ENCODE data around the gene TUBGCP5. TPM values are rescaled to one million over a fixed set of nuclear protein-coding genes. Genes with fewer than 3 reads are reported as not detected.

The TUBGCP5 gene
- 41.8 and 42.9 TPM in 2 replicates for total RNA-seq (2013; cell fraction: nucleolus; rRNA removed)
- total RNA-seq (2014; rRNA removed), result 20.6 and 22.0 TPM in 2 replicates
- total RNA-seq (2014; rRNA removed; fragmentation: Illumina TruSeq; extraction: Trizol), result 26.3 and 29.2 TPM in 2 replicates
- total RNA-seq (2021), result 13.5 and 17.2 TPM in 2 replicates
- polyA plus RNA-seq (2011; ENCODE audit: low read depth), result 5.9 TPM
- polyA plus RNA-seq (2011; rRNA removed), result 16.9 and 23.2 TPM in 2 replicates
- 8.8 and 9.8 TPM in 2 replicates for polyA plus RNA-seq (2011; cell fraction: cytosol; rRNA removed)
- polyA plus RNA-seq (2011; cell fraction: nucleus; rRNA removed), result 15.4 and 21.9 TPM in 2 replicates
- 6.6 and 8.5 TPM in 2 replicates for polyA plus RNA-seq (2012)
- 23.7 and 27.4 TPM in 2 replicates for polyA plus RNA-seq (2014; fragmentation: Illumina TruSeq; extraction: Trizol)
- 1 to 10 TPM; 6.4 to 7.6 TPM for polyA plus RNA-seq (2014; fragmentation: Nextera tagmentation; extraction: Ambion mirVana)
- 18.6 and 21.0 TPM in 2 replicates for polyA plus RNA-seq (2014; rRNA removed)
- 10 to 100 TPM; 20.1 to 20.2 TPM for polyA plus RNA-seq (2016; fragmentation: Nextera tagmentation; extraction: Ambion mirVana)
- polyA minus RNA-seq (2011; rRNA and poly(A)+ RNA removed), result 13.3 and 14.7 TPM in 2 replicates
- 3.5 and 6.7 TPM in 2 replicates for polyA minus RNA-seq (2011; cell fraction: cytosol; rRNA and poly(A)+ RNA removed)
- 9.9 and 16.6 TPM in 2 replicates for polyA minus RNA-seq (2011; cell fraction: nucleus; rRNA and poly(A)+ RNA removed)
- Bru-seq, nascent RNA, result percentile 69 among the genes with signal in this experiment
- BruChase-seq, experiment 1, labeled RNA remaining after a 6-hour chase, result percentile 64 among the genes with signal in this experiment
- percentile 69 among the genes with signal in this experiment for BruChase-seq, experiment 2, labeled RNA remaining after a 2-hour chase
- long read RNA-seq, experiment 1, partial matches to known transcripts, result 7 of 16 reads
- long read RNA-seq, experiment 1, other reads (novel, unspliced or antisense), result 7 of 16 reads
- long read RNA-seq, experiment 2, partial matches to known transcripts, result 68 of 92 reads
- long read RNA-seq, experiment 2, other reads (novel, unspliced or antisense), result 21 of 92 reads

GRCh38 chr15:23039143-23039916, at the start of gene TUBGCP5:
Gene TUBGCP5 (minus strand): TSS chr15:23039569. CDS start chr15:23039543, 26 bp downstream.
- ChIA-PET SMC1A (ENCODE audit: uncharacterized antibody, unreplicated experiment) (interaction anchor here (0.9 kb wide), 2 partner anchors 21 to 201 kb away, joined by 3 read pairs; partner anchors contain the start of gene NIPA2), RAD21 (ENCODE audit: unreplicated experiment) (interaction anchor here (0.6 to 1.3 kb wide), 6 partner anchors 9 to 237 kb away, joined by 3 to 4 read pairs (median 3); no protein-coding TSS in a partner anchor), CTCF (interaction anchor here (0.7 to 1.8 kb wide), 4 partner anchors 10 to 428 kb away, joined by 3 to 11 read pairs (median 4); no protein-coding TSS in a partner anchor), POLR2A (interaction anchor here (0.6 to 0.7 kb wide), 2 partner anchors 110 to 253 kb away, joined by 3 to 4 read pairs; partner anchors contain the start of gene NIPA1)
- Histone ChIP-seq H3K27ac (ENCODE audit: control insufficient read depth, insufficient read depth) (peak within 1 kb of the TSS; percentile 74), H3K27me3 (replicated peaks in 1 of 2; ENCODE audit: control insufficient read depth in 2 of 2, insufficient read depth in 2 of 2, low read length in 1 of 2) (no peaks in the 10 kb centered on the region), H3K4me3 (peak within 1 kb of the TSS; percentile 75), H3K4me1 (ENCODE audit: control insufficient read depth, insufficient read depth, low read length) (peaks cover 7% of the 10 kb centered on the region), H3K4me2 (ENCODE audit: control insufficient read depth, insufficient read depth) (peak within 1 kb of the TSS; percentile 97), H2AFZ (ENCODE audit: control insufficient read depth, low read depth, low read length) (peak within 1 kb of the TSS; percentile 80), H3K9ac (ENCODE audit: control insufficient read depth, insufficient read depth, low read length) (peak within 1 kb of the TSS; percentile 92), H3K36me3 (ENCODE audit: control insufficient read depth in 2 of 2, insufficient read depth in 2 of 2, low read length in 1 of 2) (peaks cover 2 to 3% of the 10 kb centered on the region in 2 experiments; a peak in 1 of 4 replicates), H4K20me1 (ENCODE audit: control insufficient read depth, insufficient read depth) (no peaks in the 10 kb centered on the region), H3K79me2 (ENCODE audit: control insufficient read depth, insufficient read depth, low read length) (peaks cover 2% of the 10 kb centered on the region), H3K9me3 (replicated peaks; ENCODE audit: control insufficient read depth, insufficient read depth, low read length) (no peaks in the 10 kb centered on the region)
- FAIRE-seq (no peak), ATAC-seq (peak; percentile 94), DNase-seq (ENCODE audit: low read depth, low spot score) (peak; percentile 87)
- intact Hi-C loops (cut with micrococcal nuclease; ENCODE audit: unreplicated experiment) (loop anchor here (10.0 kb wide), 1 partner anchor 425 kb away; no protein-coding TSS in a partner anchor), in situ Hi-C loops (cut with MboI) (no loop called here)
- BruUV-seq (replicated peaks), result no TSS peak
- under 1% methylated on average over 65 of the region's 92 CpGs for WGBS (ENCODE audit: insufficient coverage, insufficient replicate concordance, low lambda C conversion rate, missing lambda C conversion rate)
- peak; percentile 95 for TF ChIP-seq ZNF207 (IDR thresholded peaks at IDR 0.05; ENCODE audit: borderline replicate concordance)
- TF ChIP-seq BCL3 (IDR thresholded peaks at IDR 0.05; ENCODE audit: borderline replicate concordance, insufficient read depth, low read depth, low read length, poor library complexity, severe bottlenecking), result no peak
- TF ChIP-seq MTA3 (IDR thresholded peaks at IDR 0.05; ENCODE audit: borderline replicate concordance, low read length), result no peak
- no peak for TF ChIP-seq ETV6 (conservative IDR thresholded peaks at IDR 0.05 in 1 of 2, IDR thresholded peaks at IDR 0.05 in 1 of 2; ENCODE audit: borderline replicate concordance in 1 of 2, low read depth in 1 of 2)
- TF ChIP-seq CHD4 (IDR thresholded peaks at IDR 0.05), result no peak
- TF ChIP-seq SUZ12 (IDR thresholded peaks at IDR 0.05; ENCODE audit: unreplicated experiment), result no peak
- TF ChIP-seq BCLAF1 (IDR thresholded peaks at IDR 0.05), result no peak
- no peak for TF ChIP-seq SKIL (IDR thresholded peaks at IDR 0.05; ENCODE audit: low read depth, poor library complexity, severe bottlenecking)
- peak; percentile 27 for TF ChIP-seq KLF5 (IDR thresholded peaks at IDR 0.05; ENCODE audit: partially characterized antibody)
